Measurements from ENCODE around the gene RIC1. TPM values are rescaled to one million over a fixed set of nuclear protein-coding genes. Genes with fewer than 3 reads are reported as not detected.

RIC1 gene
- polyA plus RNA-seq, 4 donors: 3.9 to 16.5 (median 6.8) TPM

DNA sequence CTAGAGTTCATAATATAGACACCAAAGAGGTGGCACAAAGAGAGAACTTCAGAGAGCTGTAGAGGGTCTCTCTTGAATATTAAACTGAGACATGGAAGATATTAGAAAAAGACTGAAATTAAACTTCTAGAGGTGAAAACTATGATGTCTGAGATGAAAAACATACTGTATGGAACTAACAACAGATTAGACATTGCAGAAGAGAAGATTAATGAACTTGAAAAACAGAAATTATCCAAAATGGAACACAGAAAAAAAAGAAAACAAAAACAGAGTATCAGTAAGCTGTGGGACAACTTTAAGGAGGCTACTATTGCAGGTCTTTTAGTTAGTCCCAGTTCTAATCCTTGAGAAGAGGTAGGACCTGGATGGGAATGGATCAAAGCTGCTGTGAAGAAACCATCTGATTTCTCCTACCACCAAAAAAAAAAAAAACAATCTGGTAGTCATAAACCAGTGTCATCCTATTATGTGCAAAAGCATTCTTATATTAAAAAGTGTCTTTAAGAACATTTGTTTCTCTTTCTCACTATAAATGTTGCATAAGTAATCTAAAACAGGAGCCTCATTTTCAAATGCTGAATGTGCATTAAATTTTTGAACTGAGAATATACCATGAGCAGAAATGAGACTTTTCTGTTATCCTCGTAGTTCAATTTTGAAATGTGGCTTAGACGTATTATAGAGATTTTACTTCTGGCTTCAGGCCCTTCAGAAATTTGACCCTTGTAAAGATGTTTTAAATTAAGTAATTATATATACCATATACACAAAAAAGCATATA is 107.8 kb downstream of the RIC1 start:
- Histone ChIP-seq H3K4me1 (ENCODE audit: control insufficient read depth in 3 of 3, insufficient read depth in 2 of 3, low read depth in 1 of 3, low read length in 2 of 3) (no peaks in the 10 kb centered on the region), H3K9me3 (ENCODE audit: control insufficient read depth in 2 of 2, insufficient read depth in 1 of 2, low read depth in 1 of 2, low read length in 1 of 2) (no peaks in the 10 kb centered on the region), H3K36me3 (ENCODE audit: control insufficient read depth in 3 of 3, insufficient read depth in 2 of 3, low read depth in 1 of 3, low read length in 3 of 3) (peaks cover 0 to 6% (median 5%) of the 10 kb centered on the region in 3 donors), H3K4me3 (ENCODE audit: low read depth in 1 of 3, low read length in 3 of 3) (no peak overlapping the region), H3K27me3 (ENCODE audit: control insufficient read depth in 3 of 3, insufficient read depth in 3 of 3, low read length in 3 of 3) (no peaks in the 10 kb centered on the region), H3K27ac (ENCODE audit: low read depth in 1 of 3, low read length in 2 of 3) (no peak overlapping the region)
- 51 to 79% (median 52%) methylated on average over 2 of the region's 2 CpGs for WGBS, 3 donors
- FAIRE-seq (no peak), DNase-seq (no peak)

DNA sequence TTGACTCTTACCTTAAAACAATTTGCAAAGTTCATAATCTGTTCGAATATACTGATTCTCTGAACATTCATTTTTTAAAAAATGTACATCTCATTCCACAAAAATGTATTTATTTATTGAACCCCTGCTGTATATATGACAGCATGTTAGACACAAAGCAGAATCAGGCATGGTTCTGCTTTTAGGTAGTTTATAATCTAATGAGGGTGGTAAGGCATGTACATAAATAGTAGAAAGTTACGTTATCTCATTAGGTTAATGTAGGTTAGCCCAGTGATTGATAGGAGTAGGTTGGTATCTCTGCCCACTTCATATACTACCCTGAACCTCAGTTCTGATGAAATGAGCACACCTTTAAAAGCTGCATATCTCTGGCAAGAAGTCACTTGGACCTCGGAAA is 114.2 kb downstream of the RIC1 start:
- FAIRE-seq (no peak), DNase-seq (no peak)
- H3K27ac ChIP-seq (ENCODE audit: low read depth in 1 of 3, low read length in 2 of 3): no peak overlapping the region
- no peaks in the 10 kb centered on the region for H3K9me3 ChIP-seq (ENCODE audit: control insufficient read depth in 2 of 2, insufficient read depth in 1 of 2, low read depth in 1 of 2, low read length in 1 of 2)
- 93 to 97% (median 93%) methylated on average over 3 of the region's 3 CpGs for WGBS, 3 donors
- no peaks in the 10 kb centered on the region for H3K4me1 ChIP-seq (ENCODE audit: control insufficient read depth in 3 of 3, insufficient read depth in 2 of 3, low read depth in 1 of 3, low read length in 2 of 3)
- no peak overlapping the region for H3K4me3 ChIP-seq (ENCODE audit: low read depth in 1 of 3, low read length in 3 of 3)
- peaks cover 2 to 6% (median 5%) of the 10 kb centered on the region in 3 donors for H3K36me3 ChIP-seq (ENCODE audit: control insufficient read depth in 3 of 3, insufficient read depth in 2 of 3, low read depth in 1 of 3, low read length in 3 of 3)
- no peaks in the 10 kb centered on the region for H3K27me3 ChIP-seq (ENCODE audit: control insufficient read depth in 3 of 3, insufficient read depth in 3 of 3, low read length in 3 of 3)

DNA sequence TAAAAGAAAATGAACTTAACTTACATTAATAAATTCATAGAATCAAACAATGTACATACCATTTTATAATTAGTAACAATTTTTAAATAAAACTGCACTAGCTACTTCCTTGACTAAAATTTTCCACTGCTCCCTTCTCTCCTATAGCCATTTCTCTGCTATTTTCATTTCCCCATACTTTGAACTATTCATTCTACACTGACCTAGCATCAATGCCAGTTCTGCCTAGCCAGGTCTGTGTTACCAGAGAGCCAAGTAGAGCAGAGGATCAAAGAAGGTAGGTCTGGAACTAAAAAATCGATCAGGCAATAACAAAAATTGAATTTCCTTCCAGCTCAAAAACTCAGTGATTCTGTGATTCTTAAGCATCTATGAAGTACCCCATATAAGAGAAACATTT is 119.5 kb downstream of the RIC1 start:
- 96 to 97% (median 97%) methylated on average over 1 of the region's 1 CpG for WGBS, 3 donors
- Histone ChIP-seq H3K4me1 (ENCODE audit: control insufficient read depth in 3 of 3, insufficient read depth in 2 of 3, low read depth in 1 of 3, low read length in 2 of 3) (no peaks in the 10 kb centered on the region), H3K36me3 (ENCODE audit: control insufficient read depth in 3 of 3, insufficient read depth in 2 of 3, low read depth in 1 of 3, low read length in 3 of 3) (peaks cover 3 to 7% (median 6%) of the 10 kb centered on the region in 3 donors), H3K27me3 (ENCODE audit: control insufficient read depth in 3 of 3, insufficient read depth in 3 of 3, low read length in 3 of 3) (no peaks in the 10 kb centered on the region), H3K4me3 (ENCODE audit: low read depth in 1 of 3, low read length in 3 of 3) (no peak overlapping the region), H3K27ac (ENCODE audit: low read depth in 1 of 3, low read length in 2 of 3) (no peak overlapping the region), H3K9me3 (ENCODE audit: control insufficient read depth in 2 of 2, insufficient read depth in 1 of 2, low read depth in 1 of 2, low read length in 1 of 2) (no peaks in the 10 kb centered on the region)
- DNase-seq (no peak), FAIRE-seq (no peak)

DNA sequence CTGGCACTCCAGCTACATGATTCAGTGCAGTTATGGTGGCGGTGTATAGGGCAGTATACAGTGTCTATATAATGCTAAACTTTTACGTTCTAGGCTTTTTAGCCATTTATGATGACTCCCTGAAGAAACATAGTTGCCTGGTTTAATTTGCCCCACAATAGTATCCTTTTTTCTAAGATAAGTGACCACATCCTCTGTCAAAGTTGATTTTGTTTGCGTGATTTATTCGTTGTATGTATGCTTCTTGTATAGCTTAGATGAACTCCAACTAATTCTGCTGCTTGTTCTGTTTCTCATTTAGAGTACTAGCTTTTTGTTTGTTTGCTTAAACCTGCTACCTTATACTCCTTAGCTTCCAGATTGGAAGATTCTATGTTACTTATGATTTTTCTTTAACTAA is 120.4 kb downstream of the RIC1 start:
- no peaks in the 10 kb centered on the region for H3K27me3 ChIP-seq (ENCODE audit: control insufficient read depth in 3 of 3, insufficient read depth in 3 of 3, low read length in 3 of 3)
- 87 to 93% (median 88%) methylated on average over 4 of the region's 4 CpGs for WGBS, 3 donors
- H3K27ac ChIP-seq (ENCODE audit: low read depth in 1 of 3, low read length in 2 of 3): no peak overlapping the region
- FAIRE-seq: no peak
- H3K9me3 ChIP-seq (ENCODE audit: control insufficient read depth in 2 of 2, insufficient read depth in 1 of 2, low read depth in 1 of 2, low read length in 1 of 2): no peaks in the 10 kb centered on the region
- H3K36me3 ChIP-seq (ENCODE audit: control insufficient read depth in 3 of 3, insufficient read depth in 2 of 3, low read depth in 1 of 3, low read length in 3 of 3): peaks cover 0 to 8% (median 5%) of the 10 kb centered on the region in 3 donors
- no peaks in the 10 kb centered on the region for H3K4me1 ChIP-seq (ENCODE audit: control insufficient read depth in 3 of 3, insufficient read depth in 2 of 3, low read depth in 1 of 3, low read length in 2 of 3)
- DNase-seq: no peak
- H3K4me3 ChIP-seq (ENCODE audit: low read depth in 1 of 3, low read length in 3 of 3): no peak overlapping the region

DNA sequence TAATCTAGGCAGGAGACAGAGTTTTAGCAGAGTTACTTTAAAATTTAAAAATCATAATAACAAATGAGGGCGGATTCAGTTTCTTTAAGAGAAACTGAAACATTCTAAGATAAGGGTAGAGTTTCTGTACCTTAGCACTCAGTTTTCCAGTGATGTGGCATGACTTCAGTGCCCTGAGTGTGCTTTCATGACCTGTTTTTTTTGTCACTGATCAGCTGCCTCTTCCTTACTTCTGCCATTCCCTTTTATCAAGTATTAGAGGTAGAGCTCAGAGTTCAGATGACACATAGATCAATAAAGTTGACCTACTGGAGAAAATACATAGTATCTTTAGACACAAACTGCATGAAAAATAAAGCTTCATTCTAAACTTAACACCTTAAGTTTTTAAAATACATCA is 121.7 kb downstream of the RIC1 start:
- H3K4me1 ChIP-seq (ENCODE audit: control insufficient read depth in 3 of 3, insufficient read depth in 2 of 3, low read depth in 1 of 3, low read length in 2 of 3): no peaks in the 10 kb centered on the region
- WGBS, 3 donors: 81 to 96% (median 91%) methylated on average over 1 of the region's 1 CpG
- H3K27me3 ChIP-seq (ENCODE audit: control insufficient read depth in 3 of 3, insufficient read depth in 3 of 3, low read length in 3 of 3): no peaks in the 10 kb centered on the region
- H3K9me3 ChIP-seq (ENCODE audit: control insufficient read depth in 2 of 2, insufficient read depth in 1 of 2, low read depth in 1 of 2, low read length in 1 of 2): no peaks in the 10 kb centered on the region
- H3K4me3 ChIP-seq (ENCODE audit: low read depth in 1 of 3, low read length in 3 of 3): no peak overlapping the region
- DNase-seq (peak; percentile 22 to 56), FAIRE-seq (no peak)
- peak overlapping the region in 1 of 3 donors; percentile 52 for H3K27ac ChIP-seq (ENCODE audit: low read depth in 1 of 3, low read length in 2 of 3)
- H3K36me3 ChIP-seq (ENCODE audit: control insufficient read depth in 3 of 3, insufficient read depth in 2 of 3, low read depth in 1 of 3, low read length in 3 of 3): peaks cover 2 to 5% (median 5%) of the 10 kb centered on the region in 3 donors

DNA sequence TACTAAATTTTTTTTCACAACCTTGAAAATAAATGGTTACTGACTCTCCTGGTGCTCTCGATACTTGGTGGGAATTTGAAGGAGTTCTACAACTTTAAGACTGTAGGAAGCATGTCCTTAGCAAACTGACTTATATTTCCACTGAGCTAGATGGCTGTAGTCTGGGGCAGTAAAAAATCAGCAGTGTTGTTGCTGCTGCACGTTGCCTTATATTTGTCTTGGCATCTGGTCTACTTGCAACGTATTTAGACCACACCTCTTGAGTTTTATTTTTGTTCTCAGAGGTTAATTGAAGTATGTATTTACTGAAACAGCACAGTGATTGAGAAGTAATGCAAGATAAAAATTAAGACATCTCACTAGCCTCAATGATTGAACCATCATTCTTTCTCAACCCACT is 127.7 kb downstream of the RIC1 start:
- 71 to 74% (median 74%) methylated on average over 3 of the region's 3 CpGs for WGBS, 3 donors
- no peak overlapping the region for H3K4me3 ChIP-seq (ENCODE audit: low read depth in 1 of 3, low read length in 3 of 3)
- H3K27ac ChIP-seq (ENCODE audit: low read depth in 1 of 3, low read length in 2 of 3): no peak overlapping the region
- peaks cover 2 to 10% (median 9%) of the 10 kb centered on the region in 3 donors for H3K36me3 ChIP-seq (ENCODE audit: control insufficient read depth in 3 of 3, insufficient read depth in 2 of 3, low read depth in 1 of 3, low read length in 3 of 3)
- H3K27me3 ChIP-seq (ENCODE audit: control insufficient read depth in 3 of 3, insufficient read depth in 3 of 3, low read length in 3 of 3): no peaks in the 10 kb centered on the region
- no peaks in the 10 kb centered on the region for H3K4me1 ChIP-seq (ENCODE audit: control insufficient read depth in 3 of 3, insufficient read depth in 2 of 3, low read depth in 1 of 3, low read length in 2 of 3)
- FAIRE-seq (no peak), DNase-seq (no peak)
- no peaks in the 10 kb centered on the region for H3K9me3 ChIP-seq (ENCODE audit: control insufficient read depth in 2 of 2, insufficient read depth in 1 of 2, low read depth in 1 of 2, low read length in 1 of 2)

DNA sequence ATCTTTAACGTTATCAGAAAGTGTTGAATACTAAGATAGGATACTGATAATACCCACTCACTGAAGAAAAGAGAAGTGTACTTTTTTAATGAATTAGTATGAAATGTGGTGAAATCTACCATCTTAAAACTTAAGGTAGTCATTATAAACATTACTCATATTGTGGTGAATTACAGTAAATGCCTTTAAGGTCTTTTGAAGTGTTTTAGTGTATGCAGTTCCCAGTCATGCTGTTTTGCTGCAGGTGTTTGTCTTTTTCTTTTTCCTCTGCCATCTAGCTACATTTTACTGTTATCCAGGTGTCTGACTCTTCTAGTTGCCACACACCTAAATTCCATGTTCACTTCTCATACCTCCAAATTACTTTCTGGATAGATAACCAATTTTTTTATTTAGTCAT is 131.4 kb downstream of the RIC1 start:
- H3K4me3 ChIP-seq (ENCODE audit: low read depth in 1 of 3, low read length in 3 of 3): no peak overlapping the region
- H3K27me3 ChIP-seq (ENCODE audit: control insufficient read depth in 3 of 3, insufficient read depth in 3 of 3, low read length in 3 of 3): no peaks in the 10 kb centered on the region
- FAIRE-seq (no peak), DNase-seq (no peak)
- no peaks in the 10 kb centered on the region for H3K4me1 ChIP-seq (ENCODE audit: control insufficient read depth in 3 of 3, insufficient read depth in 2 of 3, low read depth in 1 of 3, low read length in 2 of 3)
- H3K27ac ChIP-seq (ENCODE audit: low read depth in 1 of 3, low read length in 2 of 3): no peak overlapping the region
- WGBS, 3 donors: 81 to 93% (median 87%) methylated on average over 1 of the region's 1 CpG
- H3K36me3 ChIP-seq (ENCODE audit: control insufficient read depth in 3 of 3, insufficient read depth in 2 of 3, low read depth in 1 of 3, low read length in 3 of 3): peaks cover 16 to 20% (median 19%) of the 10 kb centered on the region in 3 donors
- H3K9me3 ChIP-seq (ENCODE audit: control insufficient read depth in 2 of 2, insufficient read depth in 1 of 2, low read depth in 1 of 2, low read length in 1 of 2): no peaks in the 10 kb centered on the region

DNA sequence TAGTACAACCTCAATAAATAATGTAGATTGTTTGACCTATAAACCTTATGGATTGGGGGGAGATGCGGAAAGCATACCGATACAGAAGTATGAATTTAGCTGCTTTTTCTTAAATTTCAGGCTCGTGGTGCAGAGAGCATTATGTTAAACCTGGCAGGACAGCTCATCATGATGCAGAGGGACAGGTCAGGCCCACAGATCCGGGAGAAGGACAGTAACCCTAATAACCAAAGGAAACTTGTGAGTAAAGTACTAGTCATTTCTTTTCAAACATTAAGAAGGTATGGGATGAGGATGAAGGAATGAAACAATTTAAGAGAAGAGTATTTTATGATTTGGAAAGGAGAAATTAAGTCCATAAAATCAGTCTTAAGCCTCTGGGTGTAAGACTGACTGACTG is 133.5 kb downstream of the RIC1 start:
- Histone ChIP-seq H3K27ac (ENCODE audit: low read depth in 1 of 3, low read length in 2 of 3) (no peak overlapping the region), H3K36me3 (ENCODE audit: control insufficient read depth in 3 of 3, insufficient read depth in 2 of 3, low read depth in 1 of 3, low read length in 3 of 3) (peaks cover 14 to 23% (median 21%) of the 10 kb centered on the region in 3 donors), H3K4me3 (ENCODE audit: low read depth in 1 of 3, low read length in 3 of 3) (no peak overlapping the region), H3K9me3 (ENCODE audit: control insufficient read depth in 2 of 2, insufficient read depth in 1 of 2, low read depth in 1 of 2, low read length in 1 of 2) (no peaks in the 10 kb centered on the region), H3K4me1 (ENCODE audit: control insufficient read depth in 3 of 3, insufficient read depth in 2 of 3, low read depth in 1 of 3, low read length in 2 of 3) (no peaks in the 10 kb centered on the region), H3K27me3 (ENCODE audit: control insufficient read depth in 3 of 3, insufficient read depth in 3 of 3, low read length in 3 of 3) (no peaks in the 10 kb centered on the region)
- DNase-seq (no peak), FAIRE-seq (no peak)
- 94 to 98% (median 96%) methylated on average over 4 of the region's 4 CpGs for WGBS, 3 donors

All from small intestine (tissue), 7 donors.